Hepatocyte (in vitro differentiated cells): ENCODE data around the gene SDR42E1. TPM values are rescaled to one million over a fixed set of nuclear protein-coding genes. Genes with fewer than 3 reads are reported as not detected.

Source experiments
- DNase-seq: peaks from one replicate; pipeline ENCODE4 v3.0.0-alpha.2; 2016; ENCODE audit warnings: low spot score
- H2AFZ ChIP-seq: fragments of 200-600 bp; sonication (generic); 2 replicates; pipeline ENCODE4 v1.6.0; 2016; ENCODE audit warnings: antibody characterized with exemption, mild to moderate bottlenecking
- H3K27ac ChIP-seq: fragments of 200-600 bp; sonication (generic); 2 replicates; pipeline ENCODE4 v1.5.1; 2016; ENCODE audit warnings: mild to moderate bottlenecking
- H3K27me3 ChIP-seq: fragments of 200-600 bp; sonication (generic); 2 replicates; pipeline ENCODE4 v1.6.1; 2016
- H3K36me3 ChIP-seq: fragments of 200-600 bp; sonication (generic); replicated peaks from 2 replicates; pipeline ENCODE4 v1.5.1; 2016; ENCODE audit warnings: low read depth; ENCODE audit not compliant: insufficient read depth
- H3K4me1 ChIP-seq: fragments of 200-600 bp; sonication (generic); 2 replicates; pipeline ENCODE4 v1.5.1; 2016; ENCODE audit warnings: mild to moderate bottlenecking, moderate library complexity; ENCODE audit not compliant: insufficient read depth
- H3K4me2 ChIP-seq: fragments of 200-600 bp; sonication (generic); 2 replicates; pipeline ENCODE4 v1.6.0; 2016
- H3K4me3 ChIP-seq: fragments of 200-600 bp; sonication (generic); 2 replicates; pipeline ENCODE4 v1.5.1; 2016; ENCODE audit warnings: mild to moderate bottlenecking
- H3K79me2 ChIP-seq: fragments of 200-600 bp; sonication (generic); 2 replicates; pipeline ENCODE4 v1.6.0; 2017; ENCODE audit warnings: mild to moderate bottlenecking
- H3K9me2 ChIP-seq: fragments of 200-600 bp; sonication (generic); replicated peaks from 2 replicates; pipeline ENCODE4 v1.6.0; 2017; ENCODE audit warnings: mild to moderate bottlenecking; ENCODE audit not compliant: insufficient read depth
- H3K9me3 ChIP-seq: fragments of 200-600 bp; sonication (generic); 2 replicates; pipeline ENCODE4 v1.5.1; 2016; ENCODE audit warnings: low read depth, mild to moderate bottlenecking
- H4K20me1 ChIP-seq: fragments of 200-600 bp; sonication (generic); 2 replicates; pipeline ENCODE4 v1.6.0; 2016; ENCODE audit warnings: mild to moderate bottlenecking; ENCODE audit not compliant: insufficient read depth, poor library complexity, severe bottlenecking
- EZH2 ChIP-seq: fragments of 200-600 bp; sonication (generic); IDR thresholded peaks from 2 replicates; pipeline ENCODE4 v1.6.1; 2016; ENCODE audit warnings: antibody characterized with exemption, mild to moderate bottlenecking, borderline replicate concordance
- EZH2phosphoT487 ChIP-seq: fragments of 200-600 bp; sonication (generic); IDR thresholded peaks from one replicate; pipeline ENCODE4 v1.6.1; 2018; ENCODE audit warnings: antibody characterized with exemption, mild to moderate bottlenecking, low read depth, moderate library complexity; ENCODE audit not compliant: unreplicated experiment, severe bottlenecking
- WGBS: methylation state at CpG from one replicate; pipeline ENCODE4 v1.1.6; 2016; ENCODE audit warnings: low lambda C conversion rate; ENCODE audit errors: missing lambda C conversion rate; 5-methylcytosine and 5-hydroxymethylcytosine counted together
- polyA plus RNA-seq: library from polyadenylated mRNA; unstranded; fragments of >200 nt; fragmentation: Nextera tagmentation; extraction: Ambion mirVana; gene quantifications from 2 replicates; pipeline ENCODE4 v1.2.1, GENCODE V29; 2016
- total RNA-seq: library from RNA; depleted of rRNA; stranded (reverse); fragments of >200 nt; gene quantifications from 2 replicates; pipeline ENCODE4 v1.2.3, GENCODE V29; 2014
- TF ChIP-seq, protein P1 (sequence below): fragments of 200-600 bp; sonication (generic); IDR thresholded peaks from 2 replicates; pipeline ENCODE4 v1.5.1; 2016; ENCODE audit warnings: antibody characterized with exemption, mild to moderate bottlenecking; ENCODE audit not compliant: poor library complexity

SDR42E1 gene
- total and polyA plus RNA-seq, 2 experiments from 2014 or later = 0.04 TPM; not detected in 1

DNA sequence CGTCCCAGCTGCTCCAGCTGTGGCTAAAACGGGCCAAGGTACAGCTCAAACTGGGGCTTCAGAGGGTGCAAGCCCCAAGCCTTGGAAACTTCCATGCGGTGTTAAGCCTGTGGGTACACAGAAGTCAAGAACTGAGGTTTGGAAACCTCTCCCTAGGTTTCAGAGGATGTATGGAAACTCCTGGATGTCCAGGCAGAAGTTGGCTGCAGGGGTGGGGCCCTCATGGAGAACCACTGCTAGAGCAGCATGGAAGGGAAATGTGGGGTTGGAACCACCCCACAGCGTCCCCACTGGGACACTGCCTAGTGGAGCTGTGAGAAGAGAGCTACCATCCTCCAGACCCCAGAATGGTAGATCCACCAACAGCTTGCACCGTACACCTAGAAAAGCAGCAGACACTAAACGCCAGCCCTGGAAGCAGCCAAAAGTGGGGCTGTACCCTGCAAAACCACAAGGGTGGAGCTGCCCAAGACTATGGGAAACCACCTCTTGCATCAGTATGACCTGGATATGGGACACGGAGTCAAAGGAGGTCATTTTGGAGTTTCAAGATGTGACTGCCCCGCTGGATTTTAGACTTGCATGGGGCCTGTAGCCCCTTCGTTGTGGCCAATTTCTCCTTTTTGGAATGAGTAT lies 2.2 kb downstream of the SDR42E1 start:
- no peaks in the 10 kb centered on the region for H3K4me1 ChIP-seq
- H3K27me3 ChIP-seq = no peaks in the 10 kb centered on the region
- H3K36me3 ChIP-seq = no peaks in the 10 kb centered on the region
- no peaks in the 10 kb centered on the region for H3K9me2 ChIP-seq
- H3K27ac ChIP-seq = no peak overlapping the region
- no peaks in the 10 kb centered on the region for H3K79me2 ChIP-seq
- no peaks in the 10 kb centered on the region for H3K9me3 ChIP-seq
- no peaks in the 10 kb centered on the region for H4K20me1 ChIP-seq
- no peak for DNase-seq
- TF ChIP-seq EZH2phosphoT487 (no peak), EZH2 (no peak)
- TF ChIP-seq, protein P1, sequence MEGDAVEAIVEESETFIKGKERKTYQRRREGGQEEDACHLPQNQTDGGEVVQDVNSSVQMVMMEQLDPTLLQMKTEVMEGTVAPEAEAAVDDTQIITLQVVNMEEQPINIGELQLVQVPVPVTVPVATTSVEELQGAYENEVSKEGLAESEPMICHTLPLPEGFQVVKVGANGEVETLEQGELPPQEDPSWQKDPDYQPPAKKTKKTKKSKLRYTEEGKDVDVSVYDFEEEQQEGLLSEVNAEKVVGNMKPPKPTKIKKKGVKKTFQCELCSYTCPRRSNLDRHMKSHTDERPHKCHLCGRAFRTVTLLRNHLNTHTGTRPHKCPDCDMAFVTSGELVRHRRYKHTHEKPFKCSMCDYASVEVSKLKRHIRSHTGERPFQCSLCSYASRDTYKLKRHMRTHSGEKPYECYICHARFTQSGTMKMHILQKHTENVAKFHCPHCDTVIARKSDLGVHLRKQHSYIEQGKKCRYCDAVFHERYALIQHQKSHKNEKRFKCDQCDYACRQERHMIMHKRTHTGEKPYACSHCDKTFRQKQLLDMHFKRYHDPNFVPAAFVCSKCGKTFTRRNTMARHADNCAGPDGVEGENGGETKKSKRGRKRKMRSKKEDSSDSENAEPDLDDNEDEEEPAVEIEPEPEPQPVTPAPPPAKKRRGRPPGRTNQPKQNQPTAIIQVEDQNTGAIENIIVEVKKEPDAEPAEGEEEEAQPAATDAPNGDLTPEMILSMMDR = no peak
- H3K4me2 ChIP-seq = no peak overlapping the region
- no peak overlapping the region for H2AFZ ChIP-seq
- WGBS = 86% methylated on average over 9 of the region's 9 CpGs
- no peak overlapping the region for H3K4me3 ChIP-seq

DNA sequence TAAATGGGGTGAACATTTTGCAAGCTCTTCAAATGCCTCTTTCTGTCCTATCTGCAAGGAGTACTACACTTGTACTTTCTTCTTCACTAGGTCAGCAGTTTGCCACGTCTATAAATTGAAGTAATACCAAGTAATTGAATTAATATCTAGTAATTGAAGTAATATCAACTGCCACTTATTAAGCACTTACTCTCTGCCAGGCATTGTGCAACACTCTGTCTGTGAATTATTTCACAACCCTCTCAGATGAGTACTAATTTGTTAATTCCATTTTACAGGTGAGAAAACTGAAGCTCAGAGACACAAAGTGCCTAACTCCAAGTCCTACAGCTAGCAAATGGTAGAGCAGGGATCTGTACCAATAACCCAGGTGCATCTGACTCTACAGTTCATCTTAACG lies 4.1 kb downstream of the SDR42E1 start:
- no peaks in the 10 kb centered on the region for H3K27me3 ChIP-seq
- no peaks in the 10 kb centered on the region for H3K36me3 ChIP-seq
- H4K20me1 ChIP-seq = no peaks in the 10 kb centered on the region
- TF ChIP-seq EZH2phosphoT487 (no peak), EZH2 (no peak)
- TF ChIP-seq, protein P1 = no peak
- WGBS = 86% methylated on average over 2 of the region's 2 CpGs
- no peaks in the 10 kb centered on the region for H3K9me3 ChIP-seq
- no peaks in the 10 kb centered on the region for H3K9me2 ChIP-seq
- DNase-seq = no peak
- H3K4me1 ChIP-seq = no peaks in the 10 kb centered on the region
- no peak overlapping the region for H3K27ac ChIP-seq
- H2AFZ ChIP-seq = no peak overlapping the region
- no peaks in the 10 kb centered on the region for H3K79me2 ChIP-seq
- no peak overlapping the region for H3K4me2 ChIP-seq
- no peak overlapping the region for H3K4me3 ChIP-seq

DNA sequence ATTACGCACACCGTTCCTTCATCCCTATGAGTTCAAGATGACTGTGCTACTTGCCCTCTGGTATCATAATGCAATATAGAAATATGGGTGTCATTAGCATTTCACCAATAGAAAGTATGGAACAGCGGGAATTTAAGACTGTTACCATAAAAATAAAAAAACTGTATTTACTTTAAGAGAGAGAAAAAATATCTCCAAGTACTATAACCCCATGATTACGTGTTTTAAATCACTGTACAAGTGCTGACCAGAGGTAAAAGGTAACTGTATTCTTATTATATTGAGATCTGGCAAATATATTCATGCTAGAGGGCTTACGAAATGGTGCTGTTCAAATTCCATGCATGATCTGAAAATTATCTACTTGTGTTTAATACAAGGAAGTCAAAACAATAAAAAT lies 5.2 kb downstream of the SDR42E1 start:
- H3K4me3 ChIP-seq = no peak overlapping the region
- H3K27me3 ChIP-seq = no peaks in the 10 kb centered on the region
- H3K4me1 ChIP-seq = no peaks in the 10 kb centered on the region
- H3K4me2 ChIP-seq = no peak overlapping the region
- WGBS = 84% methylated on average over 5 of the region's 5 CpGs
- TF ChIP-seq EZH2phosphoT487 = no peak
- TF ChIP-seq EZH2 = no peak
- TF ChIP-seq, protein P1 = no peak
- H3K36me3 ChIP-seq = no peaks in the 10 kb centered on the region
- H2AFZ ChIP-seq = no peak overlapping the region
- no peak for DNase-seq
- H4K20me1 ChIP-seq = no peaks in the 10 kb centered on the region
- no peaks in the 10 kb centered on the region for H3K9me2 ChIP-seq
- H3K79me2 ChIP-seq = no peaks in the 10 kb centered on the region
- no peaks in the 10 kb centered on the region for H3K9me3 ChIP-seq
- no peak overlapping the region for H3K27ac ChIP-seq
